ENCODE data around the gene POLL. TPM values are rescaled to one million over a fixed set of nuclear protein-coding genes. Genes with fewer than 3 reads are reported as not detected.

POLL gene
- total and polyA plus RNA-seq, 2 donors (not counting 3 experiments of a cell fraction or from before 2014, with no cell fraction given), result 34.3 to 42.3 TPM

- ChIA-PET POLR2A (no interaction called here), CTCF (interaction anchor here (0.9 to 1.2 kb wide), 2 partner anchors 17 kb away, joined by 3 to 5 read pairs; no protein-coding TSS in a partner anchor)
- H4K20me1 ChIP-seq (replicated peaks; ENCODE audit: control insufficient read depth, extremely low read depth, insufficient read depth, low read length), result no peaks in the 10 kb centered on the region
- H3K9me3 ChIP-seq (replicated peaks; ENCODE audit: control insufficient read depth, insufficient read depth, low read length), result no peaks in the 10 kb centered on the region
- dilution Hi-C loops (cut with MboI; ENCODE audit: extremely low pct_ligation_motif_present, low sequenced_read_pairs), result no loop called here
- H3K27me3 ChIP-seq (ENCODE audit: control insufficient read depth in 2 of 2, insufficient read depth in 2 of 2, low read length in 2 of 2), result no peaks in the 10 kb centered on the region
- H3K9ac ChIP-seq (replicated peaks; ENCODE audit: extremely low read depth, insufficient read depth, low read length), result no peak overlapping the region
- H3K9me1 ChIP-seq (replicated peaks; ENCODE audit: control insufficient read depth, extremely low read depth, insufficient read depth, low read length), result no peaks in the 10 kb centered on the region
- FAIRE-seq (no peak), DNase-seq (ENCODE audit: low read depth, low spot score) (no peak)
- no peaks in the 10 kb centered on the region for H3K4me1 ChIP-seq (ENCODE audit: control insufficient read depth, extremely low read depth, insufficient read depth, low read length)
- no peaks in the 10 kb centered on the region for H3K79me2 ChIP-seq (ENCODE audit: control insufficient read depth, insufficient read depth, low read length)
- H3K4me2 ChIP-seq (ENCODE audit: insufficient read depth, low read length), result no peak overlapping the region
- H3K27ac ChIP-seq (ENCODE audit: insufficient read depth, low read depth, low read length), result no peak overlapping the region
- H3K4me3 ChIP-seq (replicated peaks in 1 of 3; ENCODE audit: insufficient read depth in 1 of 3, low read depth in 1 of 3, low read length in 3 of 3), result no peak overlapping the region
- H2AFZ ChIP-seq (ENCODE audit: low read depth, low read length), result no peak overlapping the region
- no TSS peak for BruUV-seq (replicated peaks)
- intact Hi-C loops (cut with micrococcal nuclease), result no loop called here
- peaks cover 2 to 6% of the 10 kb centered on the region in 2 experiments for H3K36me3 ChIP-seq (ENCODE audit: control insufficient read depth in 2 of 2, extremely low read depth in 1 of 2, insufficient read depth in 2 of 2, low read length in 2 of 2)
- TF ChIP-seq JUN (IDR thresholded peaks at IDR 0.05; ENCODE audit: borderline replicate concordance, insufficient read depth, insufficient read length, low read depth), result no peak
- no peak for TF ChIP-seq POLR2AphosphoS5 (IDR thresholded peaks at IDR 0.05; ENCODE audit: insufficient read depth, low read depth, low read length)
- no peak for TF ChIP-seq GATA2 (IDR thresholded peaks at IDR 0.05; ENCODE audit: insufficient read depth, insufficient read length, low read depth, low read length)
- no peak for TF ChIP-seq MYC (IDR thresholded peaks at IDR 0.05; ENCODE audit: low read depth, low read length)
- TF ChIP-seq EZH2 (IDR thresholded peaks at IDR 0.05; ENCODE audit: borderline replicate concordance, low read depth, low read length, severe bottlenecking), result no peak
- no peak for TF ChIP-seq MAX (IDR thresholded peaks at IDR 0.05; ENCODE audit: insufficient read depth, insufficient read length)
- no peak for TF ChIP-seq POLR2A (IDR thresholded peaks at IDR 0.05; ENCODE audit: low read depth, low read length)
- no peak for TF ChIP-seq CTCF (IDR thresholded peaks at IDR 0.05; ENCODE audit: extremely low read depth in 1 of 2, insufficient read depth in 1 of 2, low read depth in 1 of 2, low read length in 2 of 2)
- no peak for TF ChIP-seq FOS (IDR thresholded peaks at IDR 0.05; ENCODE audit: borderline replicate concordance, insufficient read depth, low read length)
These were observed 31.9 kb upstream of the POLL start for GRCh38 chr10:101619983-101620382.

Data from endothelial cell of umbilical vein (primary cell).